GM12864 (cell line): ENCODE results near the gene GDE1.
A peak's percentile ranks its signal among the peaks of the same experiment; 100 is the strongest.

Experiments used
- DNase-seq: peaks from one replicate; pipeline ENCODE4 v3.0.0-alpha.2; 2011; ENCODE audit warnings: low read depth
- H3K4me3 ChIP-seq: 2 replicates; pipeline ENCODE4 v1.5.1; 2011; ENCODE audit warnings: mild to moderate bottlenecking, low read depth, low read length, control low read depth
- TF ChIP-seq, protein P1 (sequence below): IDR thresholded peaks from 2 replicates; pipeline ENCODE4 v1.5.1; 2011; ENCODE audit warnings: low read depth, mild to moderate bottlenecking, moderate library complexity, low read length, control low read depth, inconsistent platforms; ENCODE audit errors: missing control alignments

The GDE1 gene, protein sequence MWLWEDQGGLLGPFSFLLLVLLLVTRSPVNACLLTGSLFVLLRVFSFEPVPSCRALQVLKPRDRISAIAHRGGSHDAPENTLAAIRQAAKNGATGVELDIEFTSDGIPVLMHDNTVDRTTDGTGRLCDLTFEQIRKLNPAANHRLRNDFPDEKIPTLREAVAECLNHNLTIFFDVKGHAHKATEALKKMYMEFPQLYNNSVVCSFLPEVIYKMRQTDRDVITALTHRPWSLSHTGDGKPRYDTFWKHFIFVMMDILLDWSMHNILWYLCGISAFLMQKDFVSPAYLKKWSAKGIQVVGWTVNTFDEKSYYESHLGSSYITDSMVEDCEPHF

DNA sequence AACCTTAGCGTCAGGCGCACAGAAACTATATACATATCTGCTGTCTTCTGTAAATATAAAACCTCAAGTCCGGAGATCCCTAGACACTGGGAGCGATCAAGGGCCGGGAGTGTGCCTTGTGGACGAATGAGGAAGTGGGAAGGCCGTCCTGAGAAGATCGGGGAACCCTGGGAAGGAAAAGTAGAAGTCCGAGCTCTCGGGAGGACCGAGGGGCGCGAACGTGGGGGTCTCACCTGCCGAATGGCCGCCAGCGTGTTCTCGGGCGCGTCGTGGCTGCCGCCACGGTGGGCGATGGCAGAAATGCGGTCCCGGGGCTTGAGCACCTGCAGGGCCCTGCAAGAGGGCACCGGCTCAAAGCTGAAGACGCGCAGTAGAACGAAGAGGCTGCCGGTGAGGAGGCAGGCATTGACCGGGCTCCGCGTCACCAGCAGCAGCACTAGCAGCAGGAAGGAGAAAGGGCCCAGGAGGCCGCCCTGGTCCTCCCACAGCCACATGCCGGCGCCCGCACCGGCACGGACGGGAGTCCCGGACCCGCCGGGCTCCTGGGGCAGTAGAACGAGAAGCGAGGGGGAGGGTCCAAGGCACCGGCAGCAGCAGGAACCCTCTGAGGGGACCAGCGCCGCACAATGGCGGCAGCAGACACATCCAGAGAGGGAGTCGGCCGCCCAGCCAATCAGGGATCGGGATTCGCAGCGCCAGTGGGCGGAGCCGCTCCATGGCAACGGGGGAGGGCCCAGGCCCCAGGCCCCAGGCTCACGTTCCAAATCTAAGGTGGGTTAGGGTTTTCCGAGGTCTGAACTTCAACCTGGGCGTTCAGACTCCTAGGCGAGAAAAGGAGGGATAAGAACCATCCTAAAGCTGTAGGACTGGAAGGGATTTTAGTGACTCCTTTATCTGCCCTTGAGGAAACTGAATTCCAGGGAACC, at the start of gene GDE1:
Gene GDE1 (minus strand): TSS at position 628 of the 926 bp plus-strand sequence. CDS start 134 bp downstream, at position 494.
- peak; percentile 62 for DNase-seq
- peak within 1 kb of the TSS; percentile 91 for H3K4me3 ChIP-seq
- TF ChIP-seq, protein P1, sequence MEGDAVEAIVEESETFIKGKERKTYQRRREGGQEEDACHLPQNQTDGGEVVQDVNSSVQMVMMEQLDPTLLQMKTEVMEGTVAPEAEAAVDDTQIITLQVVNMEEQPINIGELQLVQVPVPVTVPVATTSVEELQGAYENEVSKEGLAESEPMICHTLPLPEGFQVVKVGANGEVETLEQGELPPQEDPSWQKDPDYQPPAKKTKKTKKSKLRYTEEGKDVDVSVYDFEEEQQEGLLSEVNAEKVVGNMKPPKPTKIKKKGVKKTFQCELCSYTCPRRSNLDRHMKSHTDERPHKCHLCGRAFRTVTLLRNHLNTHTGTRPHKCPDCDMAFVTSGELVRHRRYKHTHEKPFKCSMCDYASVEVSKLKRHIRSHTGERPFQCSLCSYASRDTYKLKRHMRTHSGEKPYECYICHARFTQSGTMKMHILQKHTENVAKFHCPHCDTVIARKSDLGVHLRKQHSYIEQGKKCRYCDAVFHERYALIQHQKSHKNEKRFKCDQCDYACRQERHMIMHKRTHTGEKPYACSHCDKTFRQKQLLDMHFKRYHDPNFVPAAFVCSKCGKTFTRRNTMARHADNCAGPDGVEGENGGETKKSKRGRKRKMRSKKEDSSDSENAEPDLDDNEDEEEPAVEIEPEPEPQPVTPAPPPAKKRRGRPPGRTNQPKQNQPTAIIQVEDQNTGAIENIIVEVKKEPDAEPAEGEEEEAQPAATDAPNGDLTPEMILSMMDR, result peak; percentile 33

DNA sequence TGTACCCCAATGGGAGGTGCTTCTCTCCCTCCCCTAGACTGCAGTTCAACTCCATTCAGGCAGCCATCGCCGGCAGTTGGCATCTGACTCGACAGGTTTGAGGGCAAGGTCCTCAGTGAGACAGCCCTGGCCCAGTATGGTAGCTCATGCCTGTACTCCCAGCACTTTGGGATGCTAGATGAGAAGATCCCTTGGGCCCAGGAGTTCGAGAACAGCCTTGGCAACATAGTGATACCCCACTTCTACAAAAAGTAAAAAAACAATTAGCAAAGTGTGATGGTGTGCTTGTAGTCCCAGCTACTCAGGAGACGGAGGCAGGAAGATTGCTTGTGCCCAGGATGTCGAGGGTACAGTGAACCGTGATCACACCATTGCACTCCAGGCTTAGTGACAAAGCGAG, 45.7 kb upstream of the GDE1 start:
- TF ChIP-seq, protein P1, result no peak
- DNase-seq, result no peak
- no peak overlapping the region for H3K4me3 ChIP-seq

DNA sequence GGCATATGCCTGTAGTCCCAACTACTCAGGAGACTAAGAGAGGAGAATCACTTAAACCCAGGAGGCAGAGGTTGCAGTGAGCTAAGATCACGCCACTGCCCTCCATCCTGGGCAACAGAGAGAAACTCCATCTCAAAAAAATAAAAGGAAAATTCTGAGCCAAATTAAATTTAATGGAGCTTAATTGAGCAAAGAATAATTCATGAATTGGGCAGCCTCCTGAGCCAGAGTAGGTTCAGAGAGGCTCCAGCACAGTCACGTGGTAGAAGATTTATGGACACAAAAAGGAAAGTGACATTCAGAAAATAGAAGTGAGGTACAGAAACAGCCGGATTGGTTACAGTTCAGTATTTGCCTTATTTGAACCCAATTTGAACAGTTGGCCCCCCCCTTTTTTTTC, 44.5 kb upstream of the GDE1 start:
- no peak for DNase-seq
- no peak overlapping the region for H3K4me3 ChIP-seq
- TF ChIP-seq, protein P1, result no peak

DNA sequence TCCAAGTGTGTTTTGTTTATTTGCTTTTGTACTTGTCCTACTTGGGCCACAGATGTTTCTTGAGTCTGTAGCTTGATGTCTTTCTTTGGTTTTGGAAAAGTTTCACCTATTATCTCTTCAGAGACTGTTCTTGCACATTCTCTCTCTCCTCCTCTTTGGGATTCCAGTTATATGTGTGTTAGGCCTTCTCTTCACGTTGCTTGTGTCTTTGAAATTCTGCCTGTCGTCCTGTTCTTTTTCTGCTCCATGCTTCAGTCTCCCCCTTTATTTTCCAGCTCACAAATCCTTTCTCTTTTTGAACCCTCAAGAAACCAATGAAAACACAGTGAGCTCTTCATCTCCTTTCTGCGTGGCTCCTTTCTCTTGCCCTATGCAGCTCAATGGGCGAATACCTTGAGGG, 41.5 kb upstream of the GDE1 start:
- DNase-seq, result no peak
- TF ChIP-seq, protein P1, result no peak
- H3K4me3 ChIP-seq, result no peak overlapping the region

DNA sequence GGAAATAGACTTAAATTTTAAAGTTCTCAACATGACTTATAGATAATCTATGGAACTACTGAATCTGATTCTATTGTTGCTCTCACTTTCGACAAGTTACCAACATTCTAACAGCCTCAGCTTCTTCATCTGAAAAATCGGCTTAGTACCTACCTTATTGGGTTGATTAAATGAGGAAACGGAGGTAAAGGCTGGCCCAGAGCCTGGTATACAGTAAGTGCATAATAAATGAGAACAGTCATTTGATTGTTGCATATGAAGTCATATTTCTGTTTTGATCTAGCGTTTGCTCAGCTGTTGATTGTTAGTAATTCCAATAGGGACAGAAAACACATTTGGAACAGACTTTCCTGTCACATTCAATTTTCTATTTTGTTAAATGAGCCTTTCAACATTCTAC, 38.2 kb upstream of the GDE1 start:
- TF ChIP-seq, protein P1, result no peak
- DNase-seq, result no peak
- no peak overlapping the region for H3K4me3 ChIP-seq

DNA sequence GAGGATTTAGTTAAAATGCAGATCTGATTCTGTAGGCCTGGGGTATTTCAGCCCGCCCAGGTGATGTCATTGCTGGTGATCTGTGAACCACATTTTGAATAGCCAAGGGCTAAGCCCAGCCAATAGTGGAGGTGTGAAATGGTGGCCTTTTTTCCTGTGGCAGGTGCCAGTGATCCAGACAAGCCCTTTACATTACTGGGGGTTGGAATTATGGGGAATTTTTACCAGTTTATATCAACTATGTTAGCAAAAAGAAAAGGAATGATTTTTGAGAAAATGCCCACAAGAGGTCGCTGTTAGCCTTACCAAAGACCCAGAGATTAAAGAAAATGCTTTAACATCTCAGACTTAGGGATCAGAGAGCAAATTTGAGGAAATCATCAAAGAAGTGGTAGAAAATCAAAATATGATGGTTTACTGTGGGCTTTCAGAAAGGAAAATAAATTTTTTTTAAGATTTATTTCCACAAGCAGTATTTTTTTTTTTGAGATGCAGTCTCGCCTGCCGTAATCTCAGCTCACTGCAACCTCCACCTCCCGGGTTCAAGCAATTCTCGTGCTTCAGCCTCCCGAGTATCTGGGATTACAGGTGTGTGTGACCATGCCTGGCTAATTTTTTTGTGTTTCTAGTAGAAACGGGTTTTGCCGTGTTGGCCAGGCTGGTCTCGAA, 37.5 kb upstream of the GDE1 start:
- no peak overlapping the region for H3K4me3 ChIP-seq
- no peak for DNase-seq
- TF ChIP-seq, protein P1, result peak; percentile 59
